K562 (cell line): ENCODE measurements around the gene CNPY4. TPM values are rescaled to one million over a fixed set of nuclear protein-coding genes. Genes with fewer than 3 reads are reported as not detected.

Experiments
- ATAC-seq: fragments of 200-7000 bp; cut with Tn5 transposase; 3 replicates; pipeline ENCODE4 v1.9.1; 2020; ENCODE audit warnings: moderate library complexity
- BruUV-seq: library from RNA; stranded (reverse); fragments of 400-500 nt; replicated peaks from 2 replicates; lab custom pipeline; 2021; lab: Mats Ljungman, UMichigan
- CTCF ChIA-PET: fragments of 300-600 bp; formaldehyde crosslinking; extraction: SDS; loops from one replicate; lab custom pipeline; 2021; ENCODE audit warnings: low intra/inter-chr PET ratio; lab: Yijun Ruan, JAX
- POLR2A ChIA-PET: fragments of 300-600, 350-650 bp; sonication (Branson Sonifier 250); formaldehyde crosslinking; extraction: SDS; loops from one replicate; lab custom pipeline; 2021; ENCODE audit warnings: antibody characterized with exemption, inconsistent platforms; lab: Yijun Ruan, JAX
- DNase-seq, 4 experiments: peaks; one replicate each; pipeline versions ENCODE4 v3.0.0 to v3.0.0-alpha.2; 2011 to 2018; ENCODE audit warnings: low spot score in 3 of 4, mixed read lengths in 3 of 4; ENCODE audit errors: extremely low read depth in 1 of 4
- FAIRE-seq: peaks from 2 replicates; lab custom pipeline; 2011; peaks lifted over from hg19 to GRCh38; lab: Jason Lieb, UNC
- H2AFZ ChIP-seq: 2 replicates; pipeline ENCODE4 v1.6.0; 2011; ENCODE audit warnings: low read depth, low read length, control low read depth, inconsistent platforms
- H3K27ac ChIP-seq: fragments of 200-600 bp; 3 replicates; pipeline ENCODE4 v1.8.0; 2011; ENCODE audit warnings: low read depth, mild to moderate bottlenecking, control low read depth, inconsistent platforms, low read length, moderate library complexity, mixed read lengths; ENCODE audit errors: extremely low read depth
- H3K27me3 ChIP-seq, 2 experiments: fragments of 300-600 bp in 1 of 2; 2 replicates in 1 of 2; 3 replicates in 1 of 2; pipeline versions ENCODE4 v1.6.0 to v1.8.0; 2011; ENCODE audit warnings: inconsistent platforms in 2 of 2, low read length in 2 of 2, mild to moderate bottlenecking in 1 of 2, mixed read lengths in 1 of 2, moderate library complexity in 1 of 2; ENCODE audit not compliant: control insufficient read depth in 2 of 2, insufficient read depth in 2 of 2
- H3K36me3 ChIP-seq: fragments of 300-600 bp; 3 replicates; pipeline ENCODE4 v1.8.0; 2011; ENCODE audit warnings: mild to moderate bottlenecking, low read length, inconsistent platforms; ENCODE audit not compliant: control insufficient read depth, insufficient read depth
- H3K4me1 ChIP-seq, 2 experiments: fragments of 200-600 bp in 1 of 2; replicated peaks in 1 of 2; 2 replicates in 1 of 2; 3 replicates in 1 of 2; pipeline versions ENCODE4 v1.5.1 to v1.8.0; 2011; ENCODE audit warnings: inconsistent platforms in 2 of 2, low read length in 2 of 2, mild to moderate bottlenecking in 1 of 2, mixed read lengths in 1 of 2, moderate library complexity in 1 of 2; ENCODE audit not compliant: control insufficient read depth in 2 of 2, insufficient read depth in 2 of 2
- H3K4me2 ChIP-seq: 2 replicates; pipeline ENCODE4 v1.6.1; 2011; ENCODE audit warnings: low read length, control low read depth, inconsistent platforms, mixed read lengths; ENCODE audit not compliant: insufficient read depth
- H3K4me3 ChIP-seq: fragments of 200-600 bp; sonication (generic), shearing (Covaris generic); 2 replicates; pipeline ENCODE4 v1.5.1; 2016; ENCODE audit warnings: control low read depth, inconsistent platforms
- H3K79me2 ChIP-seq: fragments of 200-600 bp; 3 replicates; pipeline ENCODE4 v1.8.0; 2011; ENCODE audit warnings: low read length, inconsistent platforms; ENCODE audit not compliant: control insufficient read depth, insufficient read depth
- H3K9ac ChIP-seq, 2 experiments: 2 replicates each; pipeline versions ENCODE4 v1.6.0 to v1.6.1; 2011; ENCODE audit warnings: low read depth in 2 of 2, low read length in 2 of 2, control low read depth in 1 of 2, inconsistent platforms in 1 of 2, mild to moderate bottlenecking in 1 of 2, mixed read lengths in 1 of 2; ENCODE audit not compliant: insufficient read depth in 1 of 2
- H3K9me1 ChIP-seq: one replicate; pipeline ENCODE4 v1.6.0; 2011; ENCODE audit warnings: inconsistent platforms, mild to moderate bottlenecking, low read length, moderate library complexity; ENCODE audit not compliant: control insufficient read depth, insufficient read depth
- H3K9me3 ChIP-seq: replicated peaks from 2 replicates; pipeline ENCODE4 v1.5.1; 2011; ENCODE audit warnings: low read depth, low read length, inconsistent platforms; ENCODE audit not compliant: control insufficient read depth, insufficient read depth
- H4K20me1 ChIP-seq: replicated peaks from 2 replicates; pipeline ENCODE4 v1.6.1; 2011; ENCODE audit warnings: low read length, inconsistent platforms, mixed read lengths; ENCODE audit not compliant: control insufficient read depth, insufficient read depth
- CBX1 ChIP-seq: sonication (generic); IDR thresholded peaks from 2 replicates; pipeline ENCODE4 v1.6.1; 2016; ENCODE audit warnings: antibody characterized with exemption, low read depth, mild to moderate bottlenecking
- DIDO1 ChIP-seq: fragments of 450-650 bp; IDR thresholded peaks from 2 replicates; pipeline ENCODE4 v1.6.1; 2016; ENCODE audit warnings: low read depth, missing biosample characterization, missing genetic modification characterization
- ILF3 ChIP-seq: fragments of 450-650 bp; IDR thresholded peaks from 2 replicates; pipeline ENCODE4 v1.6.1; 2018; ENCODE audit warnings: antibody characterized with exemption, mild to moderate bottlenecking, moderate library complexity, borderline replicate concordance
- KAT7 ChIP-seq: sonication (generic); formaldehyde crosslinking; IDR thresholded peaks from 2 replicates; pipeline ENCODE4 v1.8.0; 2022; ENCODE audit warnings: missing genetic modification reagents, mild to moderate bottlenecking, borderline replicate concordance
- MYC ChIP-seq, 2 experiments: fragments of 250-450 bp in 1 of 2; sonication (Bioruptor Pico) in 1 of 2; IDR thresholded peaks; 2 replicates each; pipeline versions ENCODE4 v1.5.1 to v1.6.1; 2012 to 2021; ENCODE audit warnings: low read depth in 2 of 2, borderline replicate concordance in 1 of 2, improper control_type of control experiment in 1 of 2, low read length in 1 of 2, mild to moderate bottlenecking in 1 of 2, moderate library complexity in 1 of 2
- NR2C1 ChIP-seq, 2 experiments: fragments of 450-650 bp; IDR thresholded peaks; 2 replicates each; pipeline ENCODE4 v1.6.1; 2017; ENCODE audit warnings: mild to moderate bottlenecking in 2 of 2, antibody characterized with exemption in 1 of 2, inconsistent platforms in 1 of 2, missing compliant biosample characterization in 1 of 2, missing genetic modification characterization in 1 of 2
- NR2C2 ChIP-seq, 2 experiments: fragments of 200-800 bp in 1 of 2; sonication (Bioruptor generic) in 1 of 2; sonication (generic) in 1 of 2; formaldehyde crosslinking in 1 of 2; IDR thresholded peaks; 2 replicates each; pipeline versions ENCODE4 v1.6.1 to v1.8.0; 2016 to 2022; ENCODE audit warnings: mild to moderate bottlenecking in 1 of 2, missing compliant biosample characterization in 1 of 2, missing genetic modification characterization in 1 of 2, missing genetic modification reagents in 1 of 2
- NR3C1 ChIP-seq: sonication (generic); formaldehyde crosslinking; IDR thresholded peaks from 2 replicates; pipeline ENCODE4 v1.8.1; 2022; ENCODE audit warnings: missing genetic modification reagents
- POLR2AphosphoS5 ChIP-seq: IDR thresholded peaks from 2 replicates; pipeline ENCODE4 v1.6.1; 2011; ENCODE audit warnings: mild to moderate bottlenecking, low read depth, low read length, moderate library complexity; ENCODE audit not compliant: control insufficient read depth, insufficient read depth
- POLR2G ChIP-seq: fragments of 200-400 bp; formaldehyde crosslinking; IDR thresholded peaks from 2 replicates; pipeline ENCODE4 v1.6.1; 2017; ENCODE audit warnings: low read depth, mild to moderate bottlenecking, antibody characterized with exemption, low read length, moderate library complexity
- SMARCA5 ChIP-seq: fragments of 450-650 bp; IDR thresholded peaks from 2 replicates; pipeline ENCODE4 v1.6.1; 2016
- SMARCB1 ChIP-seq: IDR thresholded peaks from 2 replicates; pipeline ENCODE4 v1.6.1; 2011; ENCODE audit warnings: improper control_type of control experiment, low read depth; ENCODE audit not compliant: insufficient read length
- TBL1XR1 ChIP-seq, 2 experiments: IDR thresholded peaks; 2 replicates each; pipeline ENCODE4 v1.6.1; 2012; ENCODE audit warnings: improper control_type of control experiment in 2 of 2, low read length in 2 of 2, mild to moderate bottlenecking in 1 of 2
- ZBTB33 ChIP-seq: sonication (generic); formaldehyde crosslinking; IDR thresholded peaks from 2 replicates; pipeline ENCODE4 v1.8.1; 2023; ENCODE audit warnings: mild to moderate bottlenecking, missing genetic modification reagents
- ZNF316 ChIP-seq: fragments of 450-650 bp; IDR thresholded peaks from 2 replicates; pipeline ENCODE4 v1.6.1; 2016
- WGBS: fragments of 100-300 bp; shearing (Covaris generic); methylation state at CpG from one replicate; pipeline ENCODE4 v1.1.6; 2016; ENCODE audit warnings: low coverage, mixed read lengths; ENCODE audit not compliant: insufficient coverage; ENCODE audit errors: missing lambda C conversion rate; 5-methylcytosine and 5-hydroxymethylcytosine counted together
- in situ Hi-C: fragments of 300-500 bp; cut with MboI; formaldehyde crosslinking; loops from 4 replicates; pipeline ENCODE4 v1.15.0; 2018; ENCODE audit warnings: inconsistent platforms, mixed read lengths
- intact Hi-C: fragments of 100-400 bp; cut with micrococcal nuclease; formaldehyde crosslinking; loops from 2 replicates; pipeline ENCODE4 v1.14.2; 2022
- polyA plus RNA-seq, 8 experiments: library from polyadenylated mRNA; depleted of rRNA in 4 of 8; stranded (reverse) in 5 of 8; unstranded in 3 of 8; fragments of >200 nt; fragmentation: Nextera tagmentation in 2 of 8; fragmentation: Illumina TruSeq in 1 of 8; extraction: Ambion mirVana in 2 of 8; extraction: Trizol in 1 of 8; gene quantifications; 2 replicates each; pipeline versions ENCODE4 v1.2.1 to v1.2.3, GENCODE V29; 2011 to 2014; ENCODE audit warnings: inconsistent platforms in 1 of 8, missing spikeins in 1 of 8
- total RNA-seq, 7 experiments: library from RNA; depleted of rRNA in 6 of 7; stranded (reverse); fragments of >200 nt in 6 of 7; fragmentation: Illumina TruSeq in 2 of 7; extraction: Trizol in 2 of 7; gene quantifications; 2 replicates each; pipeline versions ENCODE4 v1.2.1 to v1.2.3, GENCODE V29; 2011 to 2021; ENCODE audit warnings: low replicate concordance in 1 of 7
- TF ChIP-seq, protein P1 (sequence below), 2 experiments: fragments of 450-650 bp; IDR thresholded peaks; 2 replicates each; pipeline ENCODE4 v1.6.1; 2016

Gene CNPY4
- total and polyA plus RNA-seq, 9 of the 15 experiments (the other 6 are each of a cell fraction or from before 2014, with no cell fraction given) = 1.9 to 11.2 (median 7.0) TPM

DNA sequence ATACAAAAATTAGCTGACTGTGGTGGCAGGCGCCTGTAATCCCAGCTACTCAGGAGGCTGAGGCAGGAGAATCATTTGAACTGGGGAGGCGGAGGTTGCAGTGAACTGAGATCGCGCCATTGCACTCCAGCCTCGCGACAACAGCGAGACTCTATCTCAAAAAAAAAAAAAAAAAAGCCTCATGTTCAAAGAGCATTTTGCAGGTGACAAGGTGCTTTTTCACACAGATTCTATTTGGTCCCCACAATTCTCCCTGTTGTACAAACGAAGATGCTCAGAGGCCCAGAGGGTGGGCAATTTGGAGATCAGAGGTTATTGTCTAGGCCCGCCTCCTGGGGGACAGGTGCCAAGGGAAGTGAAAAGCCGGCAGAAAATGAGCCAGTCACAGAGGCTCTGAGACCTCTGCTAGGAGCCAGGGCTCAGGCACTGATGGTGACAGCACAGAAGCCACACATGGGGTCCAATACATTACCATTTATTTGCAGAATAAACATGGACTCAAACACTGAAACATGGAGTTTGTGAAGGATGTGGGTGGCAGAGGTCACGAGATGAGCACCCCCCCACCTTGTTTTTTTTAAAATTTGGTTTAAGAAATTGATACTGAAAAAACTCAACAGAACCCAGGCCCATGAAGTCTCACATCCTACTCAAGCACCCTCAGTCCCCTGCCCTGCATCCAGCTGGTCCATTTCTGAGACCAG lies 49.9 kb downstream of the CNPY4 start:
- Histone ChIP-seq H3K9ac (no peak overlapping the region), H3K27me3 (no peaks in the 10 kb centered on the region), H3K4me2 (no peak overlapping the region), H2AFZ (no peak overlapping the region), H3K4me3 (no peak overlapping the region), H3K79me2 (no peaks in the 10 kb centered on the region), H4K20me1 (no peaks in the 10 kb centered on the region), H3K9me1 (no peaks in the 10 kb centered on the region), H3K27ac (no peak overlapping the region), H3K36me3 (no peaks in the 10 kb centered on the region), H3K4me1 (peaks cover 39 to 58% of the 10 kb centered on the region in 2 experiments), H3K9me3 (no peaks in the 10 kb centered on the region)
- ChIA-PET CTCF (interaction anchor here (0.7 kb wide), 1 partner anchor 174 kb away, joined by 5 read pairs; no protein-coding TSS in a partner anchor), POLR2A (no interaction called here)
- ATAC-seq (no peak), FAIRE-seq (no peak), DNase-seq (peak in 1 of 4 experiments; percentile 10)
- 59% methylated on average over 8 of the region's 11 CpGs for WGBS
- intact Hi-C loops = no loop called here
- in situ Hi-C loops = no loop called here
- no TSS peak for BruUV-seq
- no peak for TF ChIP-seq SMARCB1
- TF ChIP-seq KAT7 (CRISPR knock-in tag) = no peak
- 0 out of 2 replicates have a peak, but pooled peaks have one; percentile 9 for TF ChIP-seq ZNF316
- no peak for TF ChIP-seq DIDO1 (tag)
- TF ChIP-seq POLR2AphosphoS5 = no peak
- no peak for TF ChIP-seq MYC (IDR thresholded peaks at IDR 0.05; ENCODE audit: low read depth, low read length)
- TF ChIP-seq MYC (CRISPR knock-in tag; IDR thresholded peaks at IDR 0.05; ENCODE audit: borderline replicate concordance, low read depth) = no peak
- TF ChIP-seq POLR2G = no peak
- TF ChIP-seq ZBTB33 (CRISPR knock-in tag) = peak; percentile 68; the same call in 1 of the 2 replicates
- TF ChIP-seq NR2C1 (IDR thresholded peaks at IDR 0.05) = no peak
- TF ChIP-seq NR2C1 (tag; IDR thresholded peaks at IDR 0.05) = no peak
- no peak for TF ChIP-seq SMARCA5
- TF ChIP-seq ILF3 = no peak
- TF ChIP-seq, protein P1, sequence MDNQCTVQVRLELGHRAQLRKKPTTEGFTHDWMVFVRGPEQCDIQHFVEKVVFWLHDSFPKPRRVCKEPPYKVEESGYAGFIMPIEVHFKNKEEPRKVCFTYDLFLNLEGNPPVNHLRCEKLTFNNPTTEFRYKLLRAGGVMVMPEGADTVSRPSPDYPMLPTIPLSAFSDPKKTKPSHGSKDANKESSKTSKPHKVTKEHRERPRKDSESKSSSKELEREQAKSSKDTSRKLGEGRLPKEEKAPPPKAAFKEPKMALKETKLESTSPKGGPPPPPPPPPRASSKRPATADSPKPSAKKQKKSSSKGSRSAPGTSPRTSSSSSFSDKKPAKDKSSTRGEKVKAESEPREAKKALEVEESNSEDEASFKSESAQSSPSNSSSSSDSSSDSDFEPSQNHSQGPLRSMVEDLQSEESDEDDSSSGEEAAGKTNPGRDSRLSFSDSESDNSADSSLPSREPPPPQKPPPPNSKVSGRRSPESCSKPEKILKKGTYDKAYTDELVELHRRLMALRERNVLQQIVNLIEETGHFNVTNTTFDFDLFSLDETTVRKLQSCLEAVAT (IDR thresholded peaks at IDR 0.05) = peak in 1 of 2 experiments; percentile 84; a peak in 1 of 4 replicates
- TF ChIP-seq NR2C2 (CRISPR knock-in tag; IDR thresholded peaks at IDR 0.05) = no peak
- 0 out of 2 replicates have a peak, but pooled peaks have one; percentile 2 for TF ChIP-seq NR2C2 (tag; IDR thresholded peaks at IDR 0.05)
- no peak for TF ChIP-seq TBL1XR1 (IDR thresholded peaks at IDR 0.05; ENCODE audit: low read length in 2 of 2)
- no peak for TF ChIP-seq NR3C1
- TF ChIP-seq CBX1 = 0 out of 2 replicates have a peak, but pooled peaks have one; percentile 7
